HG02571 (cell line): Measurements from ENCODE around the gene GJA4.

ENCODE experiments used
- ATAC-seq: cut with Tn5 transposase; IDR thresholded peaks from one replicate; pipeline ENCODE4 v1.9.1; 2021; ENCODE audit warnings: mild to moderate bottlenecking, moderate library complexity; ENCODE audit not compliant: unreplicated experiment

The GJA4 gene

DNA sequence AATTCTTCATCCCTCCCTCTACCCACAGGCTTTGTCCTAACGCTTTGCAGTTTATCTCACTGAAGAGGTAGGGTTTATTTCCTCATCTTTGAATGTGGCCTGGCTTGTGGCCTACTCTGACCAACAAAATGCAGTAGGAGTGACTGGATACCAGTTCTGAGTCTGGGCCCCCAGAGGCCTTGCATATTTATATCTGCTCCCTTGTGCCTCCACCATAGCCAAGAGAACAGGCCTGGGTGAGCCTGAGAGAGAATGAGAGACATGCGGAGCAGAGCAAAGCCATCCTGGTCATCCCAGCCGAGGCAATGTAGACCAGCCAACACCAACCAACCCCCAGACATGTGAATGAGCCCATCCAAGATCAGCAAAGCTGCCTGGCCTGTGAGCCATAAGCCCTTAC, 36.5 kb downstream of the GJA4 start:
- ATAC-seq, result no peak

DNA sequence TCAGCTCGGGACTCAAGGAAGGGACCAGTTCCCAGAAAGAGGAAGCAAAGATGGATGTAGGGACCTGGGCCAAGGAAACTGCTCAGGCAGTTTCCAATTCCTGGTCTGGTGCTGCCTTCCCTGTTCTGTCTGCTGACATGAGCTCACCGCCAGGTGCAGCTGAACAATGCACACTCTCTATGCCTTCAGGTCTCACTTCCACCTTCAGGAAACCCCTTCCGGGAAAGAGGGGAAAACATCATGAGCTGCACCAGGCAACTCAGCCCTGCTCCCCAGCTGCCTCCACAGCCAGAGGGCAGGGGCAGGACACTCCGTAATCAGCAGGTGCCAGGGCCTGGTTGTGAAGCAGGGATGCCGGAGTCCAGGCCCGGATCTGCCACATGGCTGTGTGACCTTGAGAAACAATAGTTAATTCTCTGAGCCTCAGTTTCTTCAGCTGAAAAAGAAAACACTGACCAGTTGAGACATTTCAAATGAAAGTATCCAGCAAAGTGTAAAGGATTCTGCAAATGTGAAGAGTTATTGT, 39.0 kb downstream of the GJA4 start:
- no peak for ATAC-seq

DNA sequence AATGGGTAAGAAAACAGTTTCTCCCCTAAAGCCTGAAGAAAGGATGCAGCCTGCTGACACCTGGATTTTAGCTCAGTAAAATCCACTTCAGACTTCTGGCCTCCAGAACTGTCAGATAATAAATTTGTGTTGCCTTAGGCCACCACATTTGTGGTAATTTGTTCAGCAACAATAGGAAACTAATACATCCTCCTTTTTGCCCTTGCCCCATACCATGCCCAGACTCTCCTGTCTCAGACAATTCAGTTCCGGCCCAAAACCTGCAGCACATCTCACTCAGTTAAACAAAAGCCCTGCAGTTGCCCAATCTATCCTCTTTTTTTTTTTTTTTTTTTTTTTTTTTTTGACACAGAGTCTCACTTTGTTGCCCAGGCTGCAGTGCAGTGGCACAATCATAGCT, 40.9 kb downstream of the GJA4 start:
- no peak for ATAC-seq

DNA sequence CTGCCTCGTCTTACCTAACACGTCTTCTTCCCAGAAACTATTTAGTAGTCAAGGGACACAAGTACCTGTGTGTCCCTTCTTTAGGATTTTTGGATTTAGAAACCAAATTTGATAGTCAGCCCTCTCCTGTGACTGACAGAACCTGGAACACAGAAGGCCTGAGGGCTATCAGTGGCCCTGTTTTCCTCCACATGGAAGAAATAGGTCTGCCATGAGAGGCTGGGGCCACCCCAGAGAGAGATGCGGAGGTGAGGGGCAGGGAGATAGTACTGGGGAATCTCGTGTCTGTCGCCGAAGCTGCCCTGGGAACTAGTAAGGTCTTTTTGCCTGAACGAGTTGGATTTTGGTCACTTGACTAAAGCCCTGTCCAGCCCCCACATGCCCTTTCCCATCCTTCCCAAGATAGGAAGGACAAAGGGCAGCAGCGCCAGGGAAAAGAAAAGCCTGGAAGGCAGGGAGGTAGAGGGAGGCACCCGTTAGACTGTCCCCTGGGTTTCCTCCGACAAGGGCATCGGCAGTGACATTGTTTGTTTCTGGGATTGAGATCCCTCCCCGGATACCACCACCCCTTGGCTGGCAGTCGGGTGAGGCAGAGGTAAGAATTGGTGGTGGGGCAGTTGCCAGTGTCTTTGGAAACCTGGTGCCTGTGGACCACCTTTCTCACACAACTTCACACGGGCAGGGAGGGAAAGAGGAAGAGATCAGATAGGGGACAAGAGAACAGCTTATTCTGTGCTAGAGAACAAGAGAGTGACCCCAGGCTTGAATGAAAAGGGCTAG, 46.9 kb downstream of the GJA4 start:
- ATAC-seq, result no peak

DNA sequence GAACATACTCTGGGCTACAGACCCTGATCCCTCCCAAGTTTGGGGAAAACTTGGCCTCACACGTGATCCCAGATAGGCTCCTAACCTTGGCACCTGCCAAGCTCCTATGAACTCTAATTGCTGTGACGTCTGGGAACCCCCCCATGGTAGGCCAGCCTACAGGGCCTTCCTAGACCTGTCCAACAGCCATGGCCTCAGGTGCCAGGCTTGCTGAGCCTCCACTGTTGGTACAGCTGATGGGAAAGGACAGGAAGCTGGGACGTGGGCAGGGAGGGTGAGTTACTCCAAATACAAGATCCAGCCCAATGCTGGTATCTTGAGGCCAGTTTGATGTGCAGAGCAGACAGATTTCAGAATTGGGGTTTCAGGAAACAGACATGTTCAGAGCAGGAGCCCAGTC, 47.6 kb downstream of the GJA4 start:
- ATAC-seq, result no peak

DNA sequence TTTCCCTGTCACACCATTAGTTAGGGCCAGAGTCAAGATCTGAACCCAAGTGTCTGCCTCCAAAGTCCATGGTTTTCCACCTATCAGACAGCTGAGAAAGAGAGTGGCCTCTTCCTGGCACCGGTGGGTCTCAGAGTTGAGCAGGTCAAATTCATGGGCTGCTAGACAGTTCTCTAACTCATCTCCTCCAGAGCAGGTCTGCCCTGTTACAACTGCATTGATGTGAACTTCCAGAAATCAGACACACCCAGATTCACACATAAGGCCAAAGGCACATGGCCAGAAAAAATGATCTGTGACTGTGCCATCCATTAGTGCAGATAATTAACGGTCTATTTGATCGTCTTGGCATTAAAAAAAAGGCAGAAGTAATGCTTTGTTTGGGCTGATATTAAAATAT, 49.3 kb downstream of the GJA4 start:
- no peak for ATAC-seq

DNA sequence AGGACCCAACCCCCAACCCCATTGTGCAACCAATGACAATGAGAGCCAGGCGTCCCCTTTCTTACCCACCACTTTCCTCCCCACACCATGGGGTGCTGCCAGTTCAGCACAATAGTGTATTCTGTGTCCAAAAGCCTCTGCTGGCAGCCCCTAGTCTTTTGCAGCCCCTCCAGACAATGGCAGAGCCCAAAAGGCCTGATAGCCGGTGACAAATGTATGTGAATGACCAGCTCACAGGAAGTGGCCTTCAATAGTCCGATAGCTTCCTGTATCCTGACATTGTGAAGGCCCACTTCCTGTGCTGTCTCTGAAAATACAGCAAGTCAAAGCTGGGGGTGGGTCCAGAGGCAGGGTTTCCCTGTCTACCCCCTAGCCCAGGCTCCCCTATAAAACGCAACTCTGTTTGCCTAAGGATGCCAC, 50.2 kb downstream of the GJA4 start:
- no peak for ATAC-seq

DNA sequence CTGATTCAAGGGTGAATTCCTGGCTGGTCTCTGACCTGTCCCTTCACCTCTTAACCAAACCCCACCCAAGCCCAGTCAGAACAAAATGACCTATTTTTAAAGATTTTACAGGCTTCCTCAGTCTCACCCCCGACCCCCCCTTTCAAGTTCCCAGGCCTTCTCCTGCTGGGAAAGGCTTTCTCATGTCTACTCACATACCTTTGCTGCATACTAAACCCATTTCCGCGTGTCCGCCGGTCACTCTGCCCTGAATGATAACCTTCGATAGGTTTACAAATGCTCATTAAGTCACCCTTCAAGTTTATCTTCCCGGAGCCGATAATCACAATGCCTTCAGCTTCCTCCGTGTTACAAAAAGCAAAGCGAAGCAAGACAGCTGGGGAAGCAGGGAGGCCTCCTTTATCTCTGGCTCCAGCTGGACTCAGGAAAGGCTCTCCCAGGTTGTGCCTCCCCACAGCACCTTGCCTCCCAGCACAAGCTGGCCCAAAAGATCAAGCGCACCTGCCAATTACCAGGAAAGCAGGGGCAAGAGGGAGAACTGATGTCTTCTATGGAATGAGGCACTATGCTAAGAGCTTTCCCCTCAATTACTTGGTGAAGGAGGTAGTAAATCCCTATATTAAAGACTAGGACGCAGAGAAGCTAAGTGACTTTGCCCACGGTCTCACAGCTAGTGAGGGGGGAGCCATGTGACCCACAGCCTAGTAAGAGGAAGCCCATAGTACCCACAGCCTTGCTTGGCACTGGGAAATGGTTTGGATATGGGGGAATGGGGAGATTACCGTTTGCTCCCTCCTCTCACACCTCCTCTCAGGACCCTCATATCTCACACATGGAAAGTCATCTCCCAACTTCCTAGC, 50.8 kb downstream of the GJA4 start:
- no peak for ATAC-seq

DNA sequence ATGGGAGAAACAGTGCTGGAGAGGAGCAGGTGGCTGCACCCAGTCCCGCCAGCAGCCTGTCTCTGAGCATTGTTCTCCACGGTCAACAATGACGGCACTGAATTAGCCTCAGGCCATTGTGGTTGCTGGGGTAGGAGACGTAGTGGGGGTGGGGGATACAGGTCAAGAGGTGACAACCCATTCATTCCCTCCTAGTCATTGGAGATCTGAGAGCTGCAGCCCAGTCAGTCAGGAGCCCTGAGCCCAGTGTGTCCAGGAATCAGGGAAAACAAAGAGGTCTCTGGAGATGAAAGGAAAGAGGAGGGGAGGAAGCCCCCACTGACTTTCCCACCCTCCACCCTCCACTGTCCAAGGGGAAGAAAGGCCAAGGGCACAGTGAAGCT, 51.4 kb downstream of the GJA4 start:
- no peak for ATAC-seq
